Stimulated activated memory B cell treated with anti-CD40 and anti-IgM and Interleukin-4, amounts not matched to agents 10 μg/mL and 1 μg/mL and 100 μg/mL, for 72 hours (primary cell): Measurements from ENCODE around the gene CCDC170.

Experiments
- ATAC-seq: fragments of 150-1000 bp; cut with Tn5 transposase; 2 replicates; pipeline ENCODE4 v1.10.0; 2021
- H3K27ac Mint-ChIP-seq: one replicate; pipeline ENCODE4 v1.8.0; 2022; ENCODE audit warnings: mild to moderate bottlenecking, mixed read lengths
- H3K27me3 Mint-ChIP-seq: one replicate; pipeline ENCODE4 v1.8.0; 2022; ENCODE audit warnings: mixed read lengths
- H3K36me3 Mint-ChIP-seq: one replicate; pipeline ENCODE4 v1.8.0; 2022; ENCODE audit warnings: mixed read lengths
- H3K4me1 Mint-ChIP-seq: one replicate; pipeline ENCODE4 v1.8.0; 2022; ENCODE audit warnings: mixed read lengths
- H3K4me3 Mint-ChIP-seq: one replicate; pipeline ENCODE4 v1.8.0; 2022; ENCODE audit warnings: mild to moderate bottlenecking, moderate library complexity, mixed read lengths
- H3K9me3 Mint-ChIP-seq: one replicate; pipeline ENCODE4 v1.8.0; 2022; ENCODE audit warnings: mixed read lengths

Gene CCDC170

GRCh38 chr6:151550618-151551017, 56.8 kb downstream of the CCDC170 start:
- H3K9me3 Mint-ChIP-seq: peaks cover 6% of the 10 kb centered on the region
- ATAC-seq: no peak
- H3K4me1 Mint-ChIP-seq: no peaks in the 10 kb centered on the region
- peaks cover 24% of the 10 kb centered on the region for H3K27me3 Mint-ChIP-seq
- H3K4me3 Mint-ChIP-seq: no peak overlapping the region
- H3K27ac Mint-ChIP-seq: no peak overlapping the region
- H3K36me3 Mint-ChIP-seq: no peaks in the 10 kb centered on the region

- Mint-ChIP-seq H3K9me3 (peaks cover 6% of the 10 kb centered on the region), H3K36me3 (no peaks in the 10 kb centered on the region), H3K4me1 (no peaks in the 10 kb centered on the region), H3K27ac (no peak overlapping the region), H3K27me3 (peaks cover 21% of the 10 kb centered on the region), H3K4me3 (no peak overlapping the region)
- ATAC-seq: no peak
Measured at GRCh38 chr6:151551223-151551857, 57.5 kb downstream of the CCDC170 start.

GRCh38 chr6:151553416-151554165, 59.8 kb downstream of the CCDC170 start:
- H3K36me3 Mint-ChIP-seq: no peaks in the 10 kb centered on the region
- H3K4me1 Mint-ChIP-seq: no peaks in the 10 kb centered on the region
- H3K4me3 Mint-ChIP-seq: no peak overlapping the region
- H3K27ac Mint-ChIP-seq: no peak overlapping the region
- ATAC-seq: no peak
- H3K27me3 Mint-ChIP-seq: peaks cover under 1% of the 10 kb centered on the region
- peaks cover 9% of the 10 kb centered on the region for H3K9me3 Mint-ChIP-seq

GRCh38 chr6:151561238-151561637, 67.4 kb downstream of the CCDC170 start:
- peaks cover 6% of the 10 kb centered on the region for H3K36me3 Mint-ChIP-seq
- ATAC-seq: no peak
- H3K27me3 Mint-ChIP-seq: peaks cover 19% of the 10 kb centered on the region
- H3K4me3 Mint-ChIP-seq: no peak overlapping the region
- no peak overlapping the region for H3K27ac Mint-ChIP-seq
- peaks cover 30% of the 10 kb centered on the region for H3K9me3 Mint-ChIP-seq
- no peaks in the 10 kb centered on the region for H3K4me1 Mint-ChIP-seq

GRCh38 chr6:151564654-151565053, 70.8 kb downstream of the CCDC170 start:
- no peak for ATAC-seq
- Mint-ChIP-seq H3K36me3 (peaks cover 6% of the 10 kb centered on the region), H3K27ac (no peak overlapping the region), H3K27me3 (peaks cover 31% of the 10 kb centered on the region), H3K4me1 (no peaks in the 10 kb centered on the region), H3K9me3 (peaks cover 25% of the 10 kb centered on the region), H3K4me3 (no peak overlapping the region)

GRCh38 chr6:151565940-151566339, 72.1 kb downstream of the CCDC170 start:
- Mint-ChIP-seq H3K36me3 (peaks cover 6% of the 10 kb centered on the region), H3K4me3 (no peak overlapping the region), H3K4me1 (no peaks in the 10 kb centered on the region), H3K27ac (no peak overlapping the region), H3K9me3 (peaks cover 16% of the 10 kb centered on the region), H3K27me3 (peaks cover 25% of the 10 kb centered on the region)
- no peak for ATAC-seq

GRCh38 chr6:151566557-151566956, 72.7 kb downstream of the CCDC170 start:
- ATAC-seq: no peak
- Mint-ChIP-seq H3K36me3 (peaks cover 6% of the 10 kb centered on the region), H3K27ac (no peak overlapping the region), H3K9me3 (peaks cover 16% of the 10 kb centered on the region), H3K4me3 (no peak overlapping the region), H3K27me3 (peaks cover 25% of the 10 kb centered on the region), H3K4me1 (no peaks in the 10 kb centered on the region)

- Mint-ChIP-seq H3K36me3 (no peaks in the 10 kb centered on the region), H3K4me1 (peaks cover 5% of the 10 kb centered on the region), H3K9me3 (peaks cover 3% of the 10 kb centered on the region), H3K4me3 (no peak overlapping the region), H3K27ac (no peak overlapping the region), H3K27me3 (peaks cover 20% of the 10 kb centered on the region)
- ATAC-seq: no peak
Measured at GRCh38 chr6:151576633-151577032, 82.8 kb downstream of the CCDC170 start.

GRCh38 chr6:151577257-151577656, 83.4 kb downstream of the CCDC170 start:
- Mint-ChIP-seq H3K4me1 (peaks cover 5% of the 10 kb centered on the region), H3K27me3 (peaks cover 22% of the 10 kb centered on the region), H3K27ac (no peak overlapping the region), H3K9me3 (peaks cover 6% of the 10 kb centered on the region), H3K36me3 (peaks cover under 1% of the 10 kb centered on the region), H3K4me3 (no peak overlapping the region)
- no peak for ATAC-seq

- Mint-ChIP-seq H3K27me3 (peaks cover 40% of the 10 kb centered on the region), H3K27ac (no peak overlapping the region), H3K4me3 (no peak overlapping the region), H3K36me3 (peaks cover 6% of the 10 kb centered on the region), H3K4me1 (no peaks in the 10 kb centered on the region), H3K9me3 (peaks cover 10% of the 10 kb centered on the region)
- no peak for ATAC-seq
Measured at GRCh38 chr6:151585741-151586140, 91.9 kb downstream of the CCDC170 start.

- no peak overlapping the region for H3K4me3 Mint-ChIP-seq
- no peaks in the 10 kb centered on the region for H3K4me1 Mint-ChIP-seq
- H3K9me3 Mint-ChIP-seq: peaks cover 9% of the 10 kb centered on the region
- H3K36me3 Mint-ChIP-seq: no peaks in the 10 kb centered on the region
- ATAC-seq: no peak
- H3K27ac Mint-ChIP-seq: no peak overlapping the region
- peaks cover 33% of the 10 kb centered on the region for H3K27me3 Mint-ChIP-seq
Measured at GRCh38 chr6:151589667-151590066, 95.8 kb downstream of the CCDC170 start.

GRCh38 chr6:151590742-151591141, 96.9 kb downstream of the CCDC170 start:
- Mint-ChIP-seq H3K4me1 (no peaks in the 10 kb centered on the region), H3K27me3 (peaks cover 33% of the 10 kb centered on the region), H3K9me3 (peaks cover 9% of the 10 kb centered on the region), H3K27ac (no peak overlapping the region), H3K4me3 (no peak overlapping the region), H3K36me3 (no peaks in the 10 kb centered on the region)
- no peak for ATAC-seq

- Mint-ChIP-seq H3K4me3 (no peak overlapping the region), H3K4me1 (no peaks in the 10 kb centered on the region), H3K27me3 (peaks cover 24% of the 10 kb centered on the region), H3K36me3 (no peaks in the 10 kb centered on the region), H3K9me3 (peaks cover 9% of the 10 kb centered on the region), H3K27ac (no peak overlapping the region)
- ATAC-seq: no peak
Measured at GRCh38 chr6:151592449-151593159, 98.8 kb downstream of the CCDC170 start.

GRCh38 chr6:151609146-151609902, 115.5 kb downstream of the CCDC170 start:
- H3K4me3 Mint-ChIP-seq: no peak overlapping the region
- no peak for ATAC-seq

GRCh38 chr6:151610326-151610725, 116.5 kb downstream of the CCDC170 start:
- Mint-ChIP-seq H3K36me3 (no peaks in the 10 kb centered on the region), H3K4me3 (no peak overlapping the region), H3K27ac (no peak overlapping the region), H3K27me3 (peaks cover 45% of the 10 kb centered on the region), H3K4me1 (no peaks in the 10 kb centered on the region), H3K9me3 (peaks cover 6% of the 10 kb centered on the region)
- no peak for ATAC-seq

More at GRCh38 chr6:151609146-151609902, 115.5 kb downstream of the CCDC170 start:
- Mint-ChIP-seq H3K27me3 (peaks cover 46% of the 10 kb centered on the region), H3K9me3 (peaks cover 6% of the 10 kb centered on the region), H3K36me3 (no peaks in the 10 kb centered on the region), H3K4me1 (no peaks in the 10 kb centered on the region), H3K27ac (no peak overlapping the region)
